Putamen (tissue), 1 donor: ENCODE measurements around the gene CCDC86.
A peak's percentile ranks its signal among the peaks of the same experiment; 100 is the strongest.

ENCODE experiments used
- DNase-seq: peaks from one replicate; pipeline ENCODE4 v3.0.0-alpha.2; 2016; ENCODE audit warnings: low spot score

Gene CCDC86

DNA sequence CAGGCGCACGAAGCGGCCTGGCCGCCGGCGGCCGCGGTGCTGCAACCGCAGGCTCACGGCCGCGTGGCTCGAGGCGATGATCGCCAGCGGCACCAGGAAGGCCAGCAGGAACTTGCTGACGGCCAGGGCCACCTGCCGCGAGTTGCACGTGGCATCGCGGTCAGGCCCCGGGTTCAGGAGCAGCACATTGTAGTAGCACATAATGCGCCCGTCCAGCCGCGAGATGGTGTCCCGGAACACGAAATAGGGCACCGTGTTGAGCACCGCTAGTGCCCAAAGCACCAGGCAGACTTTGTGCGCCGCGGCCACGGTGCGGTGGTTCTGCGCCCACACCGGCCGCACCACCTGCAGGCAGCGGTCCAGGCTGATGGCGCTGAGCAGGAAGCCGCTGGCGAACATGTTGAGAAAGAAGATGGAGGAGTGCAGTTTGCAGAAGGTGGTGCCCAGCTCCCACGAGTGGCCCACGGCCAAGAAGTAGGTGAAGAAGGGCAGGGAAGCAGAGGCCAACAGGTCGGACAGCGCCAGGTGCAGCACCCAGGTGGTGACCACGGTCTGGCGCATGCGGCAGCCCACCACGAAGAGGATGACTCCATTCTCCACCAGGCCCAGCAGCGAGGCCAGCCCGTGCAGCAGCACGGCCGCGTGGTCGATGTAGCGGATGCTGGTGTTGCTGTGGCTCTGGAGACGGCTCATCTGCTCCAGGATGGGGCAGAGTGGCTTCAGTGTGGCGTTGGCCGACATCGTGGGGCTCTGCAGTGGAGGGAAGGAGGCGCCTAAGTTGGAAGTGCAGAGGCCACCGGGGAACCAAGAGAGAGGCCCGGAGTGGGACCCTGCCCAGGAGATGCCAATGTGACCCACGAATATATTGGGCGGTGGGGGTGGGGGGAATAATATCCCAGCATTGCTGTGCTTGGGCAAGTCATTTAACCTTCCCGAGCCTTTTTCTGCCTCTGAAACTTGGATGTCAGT, 11.4 kb downstream of the CCDC86 start:
- DNase-seq: no peak

DNA sequence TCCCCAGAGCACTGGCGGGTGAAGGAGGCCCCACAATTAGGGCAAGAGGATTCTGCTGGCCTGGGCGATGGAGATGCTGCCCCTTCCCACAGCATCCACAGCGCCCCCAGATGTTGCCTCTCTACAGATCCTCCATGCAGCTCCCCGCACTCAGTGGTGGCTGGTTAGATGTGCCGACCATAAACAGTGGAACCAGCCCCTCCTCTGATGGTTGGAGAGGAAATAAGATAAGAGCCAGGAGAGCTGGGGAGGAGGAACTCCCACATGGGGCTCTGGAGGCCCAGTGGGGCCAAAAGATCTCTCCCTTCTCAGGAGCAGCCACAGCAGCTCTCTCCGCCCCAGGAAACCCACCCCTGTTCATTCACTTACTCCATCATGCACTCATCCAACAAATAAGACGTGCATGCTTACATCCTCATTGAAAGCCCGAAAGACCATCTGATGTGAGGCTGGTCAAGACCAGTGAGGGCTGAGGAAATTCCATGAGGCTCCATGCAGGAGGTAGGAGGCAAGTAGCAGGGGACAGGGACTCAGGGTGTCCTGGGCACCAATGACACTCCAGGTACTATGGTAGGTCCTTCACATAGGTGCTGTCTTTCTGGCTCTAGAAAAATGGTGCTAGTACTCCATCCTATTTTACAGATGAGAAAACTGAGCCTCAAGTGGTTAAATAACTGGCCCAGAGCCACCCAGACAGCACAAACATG, 12.4 kb downstream of the CCDC86 start:
- DNase-seq: no peak

DNA sequence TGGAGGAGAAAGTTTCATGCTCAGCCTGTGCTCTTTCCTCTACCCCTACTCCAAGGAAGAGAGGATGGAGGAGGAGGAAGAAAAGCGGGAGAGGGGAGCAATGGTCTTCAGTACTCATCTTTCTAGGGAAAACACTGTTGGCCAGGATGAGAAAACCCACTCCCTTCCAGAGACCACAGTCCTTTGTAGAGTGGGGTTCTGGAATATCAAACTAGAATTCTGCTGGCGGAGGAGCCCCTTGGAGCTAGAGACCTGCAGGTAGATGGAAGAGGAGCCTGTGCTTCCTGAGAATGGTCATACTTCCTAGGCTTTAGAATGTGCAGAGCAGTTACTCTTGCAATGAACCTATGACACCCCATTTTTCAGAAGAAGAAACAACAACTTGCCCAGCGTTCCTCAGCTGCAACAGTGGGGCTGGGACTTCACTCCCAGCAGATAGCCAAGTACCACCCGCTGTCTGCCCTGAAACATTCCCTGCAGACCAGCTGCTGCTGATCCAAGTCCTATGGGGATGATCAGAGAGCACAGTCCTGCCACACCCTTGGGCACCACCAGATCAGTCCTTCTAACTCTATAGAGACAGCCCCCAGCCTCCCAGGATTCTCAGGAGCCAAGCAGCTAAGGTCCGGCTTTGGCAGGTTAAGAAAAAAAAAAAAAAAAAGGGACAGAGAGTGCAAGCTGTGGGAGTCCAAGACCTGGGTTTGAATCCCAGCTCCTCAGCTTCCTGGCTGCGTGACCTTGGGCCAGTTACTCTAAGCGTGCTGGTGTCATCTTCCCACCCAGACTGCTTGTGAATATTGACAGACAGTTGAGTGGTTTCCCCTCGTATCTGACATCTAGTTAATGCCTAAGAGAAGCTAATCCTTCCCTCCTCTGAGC, 13.2 kb downstream of the CCDC86 start:
- no peak for DNase-seq

DNA sequence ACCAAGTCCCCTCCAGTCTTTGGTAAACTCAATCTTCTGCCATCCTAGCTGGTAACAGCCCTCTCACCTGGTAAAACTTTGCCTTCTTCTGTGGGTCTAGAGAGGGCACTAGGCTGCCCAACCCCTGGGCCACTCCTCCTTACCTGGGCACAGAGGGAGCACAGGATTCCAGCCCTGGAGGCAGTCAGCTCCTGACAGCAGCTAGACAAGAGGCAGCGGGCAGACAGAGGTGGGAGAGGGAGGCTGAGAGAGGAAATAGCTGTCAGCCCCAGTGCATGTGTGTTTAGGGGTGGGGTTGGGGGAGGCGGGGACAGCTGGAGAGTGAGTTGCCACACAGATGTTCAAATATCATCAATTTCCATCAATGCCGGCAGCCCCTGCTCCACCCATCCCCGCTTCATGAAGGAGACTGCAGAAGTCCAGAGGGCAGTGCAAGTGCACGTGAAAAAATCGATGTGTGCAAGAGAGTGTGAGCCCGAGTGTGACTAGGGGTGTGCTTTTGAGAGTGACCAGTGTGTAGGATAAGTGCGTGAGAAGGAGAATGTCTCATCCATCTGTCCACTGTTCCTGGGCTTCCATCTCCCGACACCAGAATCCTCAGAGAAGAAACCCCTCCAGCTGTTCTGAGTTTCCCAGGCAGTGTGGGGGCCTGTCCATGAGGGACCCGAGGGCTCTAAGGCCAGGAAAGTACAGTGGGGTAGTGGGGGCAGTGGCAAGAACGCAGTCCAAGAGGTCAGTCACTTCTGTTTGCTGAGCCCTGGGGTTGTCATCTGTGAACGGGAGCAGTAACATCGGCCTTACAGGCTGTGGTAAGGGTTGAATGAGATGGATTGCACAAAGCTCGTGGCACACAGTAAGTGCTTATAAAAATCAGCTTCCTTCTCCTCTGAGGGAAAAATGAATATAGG, 14.1 kb downstream of the CCDC86 start, which contains the start of gene PTGDR2:
PTGDR2 (minus strand) TSS at position 225 of the 908 bp plus-strand sequence. CDS start 2,228 bp downstream, outside the sequence.
- DNase-seq: no peak

GRCh38 chr11:60857378-60858232, 15.7 kb downstream of the CCDC86 start:
- no peak for DNase-seq

DNA sequence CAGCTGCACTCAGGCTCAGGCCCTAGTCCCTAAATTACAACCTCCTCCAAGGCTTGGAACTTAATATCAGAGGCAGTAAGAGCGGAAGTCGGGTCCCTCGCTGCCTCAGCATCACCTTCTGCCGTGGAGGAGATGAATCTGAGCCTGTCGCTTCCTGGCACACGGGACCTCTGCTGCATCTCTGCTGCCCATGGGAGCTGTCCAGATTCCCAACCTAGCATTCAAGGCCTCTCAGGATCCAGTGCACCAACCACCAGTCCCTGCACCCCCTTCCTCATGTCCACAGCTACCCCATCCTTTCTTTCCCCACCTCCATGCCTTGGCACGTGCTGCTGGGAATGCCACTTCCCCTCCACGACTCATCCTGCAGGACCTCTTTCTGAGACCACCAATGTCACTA, 16.3 kb downstream of the CCDC86 start:
- DNase-seq: no peak

DNA sequence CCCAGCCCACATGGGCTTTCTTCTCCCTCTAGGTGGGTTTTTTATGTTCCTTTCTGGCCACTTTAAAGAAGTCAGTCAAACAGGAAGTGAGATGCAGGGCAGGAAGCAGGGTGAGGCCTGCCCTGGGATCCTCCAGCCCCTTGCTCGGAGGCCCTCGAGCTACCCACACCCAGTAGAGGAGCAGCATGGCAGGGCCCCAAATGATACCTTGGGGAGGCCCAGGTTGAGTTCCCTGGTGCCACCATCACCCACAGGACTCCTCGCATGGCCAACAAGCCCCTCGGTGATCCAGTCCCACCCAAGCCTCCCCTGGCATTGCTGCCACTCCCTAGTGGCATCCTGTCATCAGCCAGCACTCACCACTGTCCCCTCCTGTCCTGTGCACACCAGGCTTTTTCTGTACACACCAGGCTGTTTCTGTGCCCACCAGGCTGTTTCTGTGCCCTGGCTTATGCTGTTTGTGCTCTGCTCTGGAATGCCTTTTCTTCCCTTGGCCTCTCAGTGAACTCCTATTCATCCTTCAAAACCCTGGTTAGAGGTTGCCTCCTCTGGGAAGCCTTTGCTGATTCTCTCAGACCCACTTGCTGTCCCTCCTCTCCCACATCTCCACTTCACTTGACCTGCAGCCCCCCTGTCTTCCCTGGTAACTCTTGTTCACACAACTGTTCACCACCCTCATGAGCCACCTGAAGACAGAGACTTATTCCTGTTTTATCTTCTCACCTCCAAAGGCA, 17.0 kb downstream of the CCDC86 start:
- DNase-seq: no peak

- DNase-seq: peak; percentile 62
Measured at GRCh38 chr11:60859616-60860250, 17.8 kb downstream of the CCDC86 start.

DNA sequence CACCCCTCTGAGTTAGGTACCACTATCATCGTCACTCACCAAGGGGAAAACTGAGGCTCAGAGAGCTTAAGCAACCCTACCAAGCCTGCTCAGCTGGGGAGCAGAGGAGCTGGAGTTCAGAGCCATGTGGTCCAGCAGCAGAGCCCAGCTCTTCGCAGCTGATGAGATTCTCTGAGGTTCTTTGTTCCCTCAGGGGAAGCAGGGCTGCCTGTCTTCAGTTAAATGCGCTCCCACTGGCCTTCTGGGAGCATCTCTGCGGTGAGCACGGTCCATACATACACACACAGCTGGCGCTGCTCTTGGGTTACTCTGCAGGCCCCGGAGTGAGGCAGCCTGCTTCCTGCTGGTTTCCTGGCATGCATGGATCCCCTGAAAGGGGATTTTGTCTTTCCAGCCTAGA, 19.0 kb downstream of the CCDC86 start:
- no peak for DNase-seq

DNA sequence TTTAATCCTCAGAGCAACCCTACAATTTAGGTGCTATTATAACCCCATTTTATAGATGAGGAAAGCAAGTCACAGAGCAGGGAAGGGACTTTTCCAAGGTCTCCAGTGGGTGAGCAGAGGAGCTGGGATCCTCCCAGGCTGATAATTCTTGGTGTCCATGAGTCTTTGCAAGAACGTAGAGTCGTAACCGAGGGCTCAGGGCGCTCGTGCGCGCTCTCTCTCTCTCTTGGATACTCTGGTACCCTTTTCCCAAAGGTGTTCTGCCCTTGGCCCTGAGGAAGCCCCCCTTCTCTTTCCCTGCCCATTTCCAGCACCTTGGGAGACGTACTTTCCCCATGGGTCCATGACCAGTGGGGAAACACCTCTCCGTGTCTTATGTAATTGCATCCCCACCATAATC, 20.3 kb downstream of the CCDC86 start:
- DNase-seq: no peak

GRCh38 chr11:60863550-60864521, 21.9 kb downstream of the CCDC86 start:
- no peak for DNase-seq

GRCh38 chr11:60864856-60865513, 23.1 kb downstream of the CCDC86 start:
- DNase-seq: no peak

DNA sequence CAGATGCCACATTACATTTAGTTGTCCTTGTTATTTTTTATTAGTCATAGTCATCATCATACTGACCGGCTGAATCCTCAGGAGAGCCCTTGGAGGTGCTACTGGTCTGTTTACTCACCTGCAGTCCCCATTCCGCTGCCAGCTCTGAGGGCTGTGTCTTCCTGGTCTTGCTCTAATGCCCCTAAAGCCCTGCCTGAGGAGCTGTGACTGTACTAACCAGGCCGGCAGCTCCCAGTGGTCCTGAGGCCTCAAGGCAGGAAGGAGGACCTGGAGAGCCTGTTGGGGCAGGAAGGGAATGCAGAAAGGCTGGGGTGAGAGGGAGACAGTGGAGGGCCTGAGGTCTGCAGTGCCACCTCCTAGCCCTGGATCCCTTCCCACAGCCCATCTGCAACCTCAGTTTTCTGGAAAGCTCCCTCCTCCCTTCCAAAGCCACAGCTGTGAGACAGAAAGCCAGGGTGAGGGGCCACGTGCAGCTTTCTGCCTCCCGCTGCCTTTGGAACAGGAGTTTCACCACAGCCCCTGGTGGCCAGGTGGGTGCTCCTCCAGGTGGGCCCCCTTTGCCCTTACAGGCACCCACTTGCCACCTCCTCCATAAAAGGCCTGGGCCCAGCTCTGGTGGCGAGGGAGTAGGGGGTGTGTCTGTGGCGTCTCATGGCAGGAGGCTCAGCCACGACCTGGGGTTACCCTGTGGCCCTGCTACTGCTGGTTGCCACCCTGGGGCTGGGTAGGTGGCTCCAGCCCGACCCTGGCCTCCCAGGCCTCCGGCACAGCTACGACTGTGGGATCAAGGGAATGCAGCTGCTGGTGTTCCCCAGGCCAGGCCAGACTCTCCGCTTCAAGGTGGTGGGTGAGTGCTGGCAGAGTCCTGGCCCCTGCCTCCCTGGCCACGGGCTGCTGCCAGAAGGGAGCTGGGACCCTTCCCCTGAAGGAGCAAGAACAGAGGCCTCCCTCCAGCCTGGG, 25.3 kb downstream of the CCDC86 start, which contains the start of gene ZP1:
ZP1 (plus strand) TSS at position 632 of the 960 bp plus-strand sequence; CDS start at position 652, 20 bp downstream.
- DNase-seq: no peak

- DNase-seq: no peak
Measured at GRCh38 chr11:60867871-60868681, 26.2 kb downstream of the CCDC86 start.
